A549 (cell line): ENCODE measurements around the gene DHRS7B.

Experiments used
- CTCF ChIP-seq: fragments of >200 bp; sonication (Bioruptor Twin); formaldehyde crosslinking; IDR thresholded peaks from 3 replicates; pipeline ENCODE4 v1.5.1; 2016
- ELK1 ChIP-seq: fragments of 150-350 bp; IDR thresholded peaks from 2 replicates; pipeline ENCODE4 v1.6.1; 2014; ENCODE audit warnings: low read depth, mild to moderate bottlenecking, low read length
- GATA3 ChIP-seq: IDR thresholded peaks from 2 replicates; pipeline ENCODE4 v1.6.1; 2012; ENCODE audit warnings: borderline replicate concordance
- MAFK ChIP-seq: fragments of 450-650 bp; IDR thresholded peaks from 2 replicates; pipeline ENCODE4 v1.6.1; 2014; ENCODE audit not compliant: partially characterized antibody
- MAZ ChIP-seq: fragments of 150-350 bp; IDR thresholded peaks from 2 replicates; pipeline ENCODE4 v1.6.1; 2014; ENCODE audit warnings: antibody characterized with exemption, low read depth, low read length, borderline replicate concordance
- POLR2A ChIP-seq: IDR thresholded peaks from 2 replicates; pipeline ENCODE4 v1.6.1; 2012; ENCODE audit warnings: mild to moderate bottlenecking, low read length
- RCOR1 ChIP-seq: fragments of 150-350 bp; IDR thresholded peaks from 2 replicates; pipeline ENCODE4 v1.6.1; 2014; ENCODE audit warnings: antibody characterized with exemption, low read length, low read depth
- REST ChIP-seq: fragments of 200-600 bp; sonication (generic); IDR thresholded peaks from 2 replicates; pipeline ENCODE4 v1.6.1; 2016; ENCODE audit warnings: antibody characterized with exemption, mild to moderate bottlenecking, moderate library complexity
- RFX5 ChIP-seq: fragments of 450-650 bp; IDR thresholded peaks from 2 replicates; pipeline ENCODE4 v1.7.1; 2014; ENCODE audit warnings: antibody characterized with exemption, mild to moderate bottlenecking, moderate library complexity
- RNF2 ChIP-seq: fragments of 200-600 bp; sonication (generic); IDR thresholded peaks from 2 replicates; pipeline ENCODE4 v1.6.1; 2016; ENCODE audit warnings: low read depth, mild to moderate bottlenecking, antibody characterized with exemption, moderate library complexity, borderline replicate concordance
- SREBF2 ChIP-seq: fragments of 450-650 bp; IDR thresholded peaks from 2 replicates; pipeline ENCODE4 v1.6.1; 2014; ENCODE audit warnings: mild to moderate bottlenecking, moderate library complexity
- ZSCAN20 ChIP-seq: fragments of 250-450 bp; sonication (Bioruptor Pico); IDR thresholded peaks from 2 replicates; pipeline ENCODE4 v1.8.0; 2022; ENCODE audit warnings: mild to moderate bottlenecking, moderate library complexity
- TF ChIP-seq, protein P1 (sequence below): fragments of 450-650 bp; IDR thresholded peaks from 2 replicates; pipeline ENCODE4 v1.6.1; 2014; ENCODE audit warnings: antibody characterized with exemption

DNA sequence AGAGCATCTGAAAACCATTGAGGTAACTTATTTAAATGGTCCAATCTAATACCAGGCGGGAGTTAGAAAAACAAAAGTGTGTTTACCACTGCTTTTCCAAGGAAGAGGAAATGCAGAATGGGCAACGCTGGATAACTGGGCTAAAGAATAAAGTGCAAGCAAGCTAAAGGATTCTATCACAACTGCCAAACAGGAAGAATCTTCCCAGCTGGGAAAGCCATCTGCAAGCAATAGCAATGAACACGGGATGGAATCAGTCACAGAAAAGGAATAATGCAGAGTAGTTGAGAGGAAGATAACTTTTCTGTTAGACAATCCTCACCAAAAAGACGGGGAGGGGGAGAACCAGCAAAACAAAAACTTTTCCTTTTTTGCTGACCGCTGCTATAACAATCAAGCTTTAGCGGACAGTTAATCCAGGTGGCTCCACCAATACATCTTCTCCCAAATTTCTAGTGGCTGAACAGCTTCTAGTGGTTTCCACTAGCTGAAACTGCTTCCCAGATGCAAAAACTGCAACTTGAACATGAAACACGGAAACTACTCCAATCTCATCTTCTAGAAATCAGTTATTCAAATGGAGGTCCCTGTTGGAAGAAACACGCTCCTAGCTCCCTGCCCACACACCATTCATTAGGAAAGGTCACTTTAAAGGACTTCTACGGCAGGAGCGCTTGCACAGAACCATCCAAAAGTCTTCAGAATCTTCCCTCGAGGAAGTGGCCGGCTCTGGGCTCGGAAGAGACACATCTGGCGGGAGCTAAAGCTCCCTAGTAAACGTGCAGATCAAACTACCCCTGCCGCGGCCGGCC is 86.3 kb downstream of the DHRS7B start:
- TF ChIP-seq RFX5 (no peak), MAZ (no peak), POLR2A (no peak), RCOR1 (no peak), ZSCAN20 (CRISPR knock-in tag) (no peak), CTCF (no peak), MAFK (peak; percentile 79), RNF2 (no peak), SREBF2 (no peak), ELK1 (no peak), GATA3 (no peak), REST (no peak)
- TF ChIP-seq, protein P1, sequence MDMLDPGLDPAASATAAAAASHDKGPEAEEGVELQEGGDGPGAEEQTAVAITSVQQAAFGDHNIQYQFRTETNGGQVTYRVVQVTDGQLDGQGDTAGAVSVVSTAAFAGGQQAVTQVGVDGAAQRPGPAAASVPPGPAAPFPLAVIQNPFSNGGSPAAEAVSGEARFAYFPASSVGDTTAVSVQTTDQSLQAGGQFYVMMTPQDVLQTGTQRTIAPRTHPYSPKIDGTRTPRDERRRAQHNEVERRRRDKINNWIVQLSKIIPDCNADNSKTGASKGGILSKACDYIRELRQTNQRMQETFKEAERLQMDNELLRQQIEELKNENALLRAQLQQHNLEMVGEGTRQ = no peak
